ENCODE measurements around the gene CTDSP2. TPM values are rescaled to one million over a fixed set of nuclear protein-coding genes. Genes with fewer than 3 reads are reported as not detected.
A peak's percentile ranks its signal among the peaks of the same experiment; 100 is the strongest.

The CTDSP2 gene, protein sequence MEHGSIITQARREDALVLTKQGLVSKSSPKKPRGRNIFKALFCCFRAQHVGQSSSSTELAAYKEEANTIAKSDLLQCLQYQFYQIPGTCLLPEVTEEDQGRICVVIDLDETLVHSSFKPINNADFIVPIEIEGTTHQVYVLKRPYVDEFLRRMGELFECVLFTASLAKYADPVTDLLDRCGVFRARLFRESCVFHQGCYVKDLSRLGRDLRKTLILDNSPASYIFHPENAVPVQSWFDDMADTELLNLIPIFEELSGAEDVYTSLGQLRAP
- total RNA-seq (100 to 1,000 TPM in 2 of 4 donors, 10 to 100 TPM in 2; 94.3 to 116 (median 103) TPM), polyA plus RNA-seq (41.7 TPM)
- long read RNA-seq, donor 1, full-length matches to known transcripts: 25 of 105 reads
- long read RNA-seq, donor 1, partial matches to known transcripts: 3 of 105 reads
- long read RNA-seq, donor 1, other reads (novel, unspliced or antisense): 77 of 105 reads
- long read RNA-seq, donor 2, full-length matches to known transcripts: 26 of 45 reads
- long read RNA-seq, donor 2, partial matches to known transcripts: 1 of 45 reads
- long read RNA-seq, donor 2, other reads (novel, unspliced or antisense): 18 of 45 reads
- long read RNA-seq, donor 3, full-length matches to known transcripts: 10 of 121 reads
- long read RNA-seq, donor 3, partial matches to known transcripts: 17 of 121 reads
- long read RNA-seq, donor 3, other reads (novel, unspliced or antisense): 94 of 121 reads
- long read RNA-seq, donor 4, full-length matches to known transcripts: 24 of 49 reads
- long read RNA-seq, donor 4, partial matches to known transcripts: 3 of 49 reads
- long read RNA-seq, donor 4, other reads (novel, unspliced or antisense): 22 of 49 reads

DNA sequence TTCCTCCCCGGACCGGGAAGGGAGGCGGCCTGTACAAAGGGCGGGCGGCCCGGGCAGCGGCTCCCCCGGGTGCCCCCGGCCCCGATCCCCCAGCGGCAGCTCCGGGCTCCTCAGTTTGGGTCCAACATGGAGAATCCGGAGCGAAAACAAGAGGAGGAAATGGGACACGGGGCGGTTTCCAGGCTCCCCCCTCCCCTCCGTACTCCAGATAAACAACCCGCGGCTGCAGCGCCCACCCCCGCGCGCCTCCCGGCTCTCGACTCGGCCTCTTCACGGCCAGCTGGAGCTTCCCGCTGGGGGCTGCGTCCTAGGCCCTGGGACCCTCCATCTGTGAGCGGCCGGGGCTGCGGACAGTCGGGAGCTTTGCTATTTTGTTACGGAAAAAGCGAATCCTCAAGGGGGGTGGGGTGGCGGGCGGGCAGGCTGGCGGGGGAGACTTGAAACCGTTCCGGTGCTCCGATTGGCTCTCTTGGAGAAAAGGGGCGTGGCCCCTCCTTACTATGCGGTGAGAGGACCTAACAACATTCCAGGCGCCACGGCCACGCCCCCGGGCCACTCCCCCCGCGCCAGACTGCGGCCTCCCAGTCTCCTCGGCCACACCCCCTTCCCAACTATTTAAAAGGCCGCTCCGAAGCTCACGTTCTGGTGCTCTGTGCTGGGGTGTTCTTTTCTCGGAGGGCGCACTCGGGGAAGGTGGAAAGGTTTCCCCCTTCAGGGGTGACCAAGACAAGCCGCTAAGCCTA lies at the start of gene CTDSP2:
CTDSP2 (minus strand) TSS at position 153 of the 743 bp plus-strand sequence. CDS start 294 bp downstream, outside the sequence.
- no peaks in the 10 kb centered on the region for H3K9me3 ChIP-seq (ENCODE audit: control insufficient read depth, low read length)
- ATAC-seq (peak; percentile 91 to 92), DNase-seq (peak; percentile 100)
- H3K4me3 ChIP-seq (ENCODE audit: low read length): peak within 1 kb of the TSS; percentile 92
- H3K27ac ChIP-seq (ENCODE audit: low read length): peak within 1 kb of the TSS; percentile 100
- H3K27me3 ChIP-seq (ENCODE audit: control insufficient read depth, insufficient read depth): no peaks in the 10 kb centered on the region
- intact Hi-C loops (cut with DNase I): loop anchor here in 2 of 4 donors (5.0 kb wide), 2 partner anchors 46 to 51 kb away; no protein-coding TSS in a partner anchor
- H3K4me1 ChIP-seq (ENCODE audit: control insufficient read depth, insufficient read depth, low read length): peaks cover 13% of the 10 kb centered on the region
- WGBS: under 1% methylated on average over 58 of the region's 58 CpGs

DNA sequence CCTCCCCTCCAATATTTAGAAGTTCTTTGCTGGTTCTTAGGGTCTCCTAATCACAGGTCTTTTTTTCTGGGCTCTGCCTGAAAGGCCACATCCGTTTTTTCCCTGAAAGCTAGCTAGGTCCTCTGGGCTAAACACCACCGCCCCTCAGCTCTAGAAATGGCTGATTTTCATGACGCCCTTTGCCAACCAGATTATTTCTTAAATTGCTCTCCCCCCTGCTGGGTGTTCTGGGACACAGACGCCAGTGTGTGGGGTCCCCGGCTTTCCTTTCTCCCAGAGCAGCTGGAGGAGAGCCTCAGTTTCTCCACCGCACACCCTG lies 49.5 kb upstream of the CTDSP2 start:
- intact Hi-C loops (cut with DNase I): loop anchor here in 1 of 4 donors (5.0 kb wide), 2 partner anchors 49 to 64 kb away; partner anchors contain the start of gene CTDSP2
- DNase-seq: peak in 1 of 3 donors; percentile 69
- 4% methylated on average over 6 of the region's 6 CpGs for WGBS
- Histone ChIP-seq H3K4me1 (ENCODE audit: control insufficient read depth, insufficient read depth, low read length) (peaks cover 38% of the 10 kb centered on the region), H3K9me3 (ENCODE audit: control insufficient read depth, low read length) (no peaks in the 10 kb centered on the region), H3K27me3 (ENCODE audit: control insufficient read depth, insufficient read depth) (no peaks in the 10 kb centered on the region), H3K27ac (ENCODE audit: low read length) (peak overlapping the region; percentile 100), H3K4me3 (ENCODE audit: low read length) (peak overlapping the region; percentile 98)
- peak; percentile 3 for ATAC-seq

DNA sequence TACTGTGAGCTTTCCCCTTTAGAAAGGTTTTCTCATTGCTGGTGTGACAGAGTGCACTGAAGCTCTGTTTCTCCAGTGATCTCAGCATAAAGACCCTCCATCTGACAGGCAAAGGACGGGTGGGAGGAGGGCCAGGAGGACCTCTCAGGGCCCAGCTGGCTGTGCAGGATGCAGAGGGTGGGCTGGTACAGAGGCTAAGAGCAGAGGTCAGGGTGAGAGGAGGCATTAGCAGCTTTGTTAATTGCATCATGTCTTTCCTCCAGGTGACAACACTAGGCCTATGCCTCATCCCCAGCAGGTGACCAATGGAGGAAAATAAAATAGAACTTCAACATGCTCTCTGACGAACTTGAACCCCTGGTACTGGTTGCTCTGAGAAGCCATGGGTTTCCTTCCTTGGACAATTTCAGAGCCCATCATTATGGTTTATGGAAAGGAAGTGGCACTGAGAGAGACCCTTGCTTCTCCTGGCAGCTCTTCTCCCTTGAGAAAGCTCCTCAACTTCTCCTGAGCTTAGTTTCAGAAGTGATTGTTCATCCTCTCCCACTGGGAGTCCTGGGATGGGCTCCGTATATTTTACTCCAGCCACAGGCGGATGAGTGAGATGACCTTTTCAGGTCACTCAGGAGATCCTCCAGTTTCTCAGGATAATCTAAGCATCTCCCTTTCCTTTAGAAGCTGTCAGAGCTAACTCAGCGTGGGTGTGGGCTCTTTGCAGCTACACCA lies 49.0 kb upstream of the CTDSP2 start:
- H3K9me3 ChIP-seq (ENCODE audit: control insufficient read depth, low read length): no peaks in the 10 kb centered on the region
- no peaks in the 10 kb centered on the region for H3K27me3 ChIP-seq (ENCODE audit: control insufficient read depth, insufficient read depth)
- WGBS: 42% methylated on average over 5 of the region's 5 CpGs
- DNase-seq (peak in 1 of 3 donors; percentile 57), ATAC-seq (no peak)
- peak overlapping the region; percentile 100 for H3K27ac ChIP-seq (ENCODE audit: low read length)
- peaks cover 38% of the 10 kb centered on the region for H3K4me1 ChIP-seq (ENCODE audit: control insufficient read depth, insufficient read depth, low read length)
- no peak overlapping the region for H3K4me3 ChIP-seq (ENCODE audit: low read length)
- intact Hi-C loops (cut with DNase I): loop anchor here in 1 of 4 donors (5.0 kb wide), 2 partner anchors 48 to 63 kb away; partner anchors contain the start of gene CTDSP2

DNA sequence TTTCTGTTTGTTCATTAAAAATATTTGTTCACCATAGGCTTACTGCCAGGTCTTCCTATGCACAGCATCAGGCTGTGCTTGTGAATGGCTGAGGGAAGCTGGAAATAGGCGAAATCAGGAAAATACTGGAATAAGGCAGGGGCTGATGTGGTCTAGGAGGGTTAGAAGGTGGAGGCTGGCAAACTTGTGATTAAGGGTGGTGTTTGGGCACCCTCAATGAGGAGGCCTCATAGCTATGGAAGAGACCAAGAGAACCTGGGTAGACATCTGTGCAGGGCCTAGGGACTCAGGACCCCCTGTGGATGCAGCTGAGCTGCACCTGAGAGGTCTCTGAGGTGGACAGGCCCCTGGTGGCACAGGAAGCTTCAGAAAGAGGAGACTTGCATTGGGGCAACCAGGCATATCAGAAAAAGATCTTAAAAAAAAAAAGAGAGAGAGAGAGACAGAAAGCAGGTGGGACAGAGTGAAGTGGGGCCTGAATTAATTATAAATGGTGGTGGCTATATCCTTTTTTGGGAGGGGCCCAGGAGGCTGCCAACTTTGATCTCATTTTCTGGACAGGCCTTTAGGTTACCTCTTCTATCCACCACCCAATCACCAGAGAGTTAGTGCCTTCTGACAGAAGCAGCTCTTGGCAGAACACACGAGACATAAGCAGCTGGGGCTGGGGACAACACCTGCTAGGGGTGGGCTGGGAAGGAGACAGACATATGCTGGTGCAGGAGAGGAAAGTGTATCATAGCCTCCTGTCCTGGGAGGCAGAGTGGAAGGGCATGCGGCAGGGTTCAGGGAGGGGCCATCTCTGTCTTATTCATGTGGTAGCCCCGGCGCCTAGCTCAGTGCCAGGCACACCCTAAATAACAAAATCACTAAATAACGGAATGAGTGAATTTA lies 48.1 kb upstream of the CTDSP2 start:
- 58% methylated on average over 6 of the region's 6 CpGs for WGBS
- intact Hi-C loops (cut with DNase I): loop anchor here in 2 of 4 donors (5.0 kb wide), 2 partner anchors 47 to 62 kb away; partner anchors contain the start of gene CTDSP2 (in 2 of the 2)
- DNase-seq (no peak), ATAC-seq (no peak)
- peaks cover 42% of the 10 kb centered on the region for H3K4me1 ChIP-seq (ENCODE audit: control insufficient read depth, insufficient read depth, low read length)
- no peaks in the 10 kb centered on the region for H3K27me3 ChIP-seq (ENCODE audit: control insufficient read depth, insufficient read depth)
- H3K9me3 ChIP-seq (ENCODE audit: control insufficient read depth, low read length): no peaks in the 10 kb centered on the region
- peak overlapping the region; percentile 100 for H3K27ac ChIP-seq (ENCODE audit: low read length)
- no peak overlapping the region for H3K4me3 ChIP-seq (ENCODE audit: low read length)

DNA sequence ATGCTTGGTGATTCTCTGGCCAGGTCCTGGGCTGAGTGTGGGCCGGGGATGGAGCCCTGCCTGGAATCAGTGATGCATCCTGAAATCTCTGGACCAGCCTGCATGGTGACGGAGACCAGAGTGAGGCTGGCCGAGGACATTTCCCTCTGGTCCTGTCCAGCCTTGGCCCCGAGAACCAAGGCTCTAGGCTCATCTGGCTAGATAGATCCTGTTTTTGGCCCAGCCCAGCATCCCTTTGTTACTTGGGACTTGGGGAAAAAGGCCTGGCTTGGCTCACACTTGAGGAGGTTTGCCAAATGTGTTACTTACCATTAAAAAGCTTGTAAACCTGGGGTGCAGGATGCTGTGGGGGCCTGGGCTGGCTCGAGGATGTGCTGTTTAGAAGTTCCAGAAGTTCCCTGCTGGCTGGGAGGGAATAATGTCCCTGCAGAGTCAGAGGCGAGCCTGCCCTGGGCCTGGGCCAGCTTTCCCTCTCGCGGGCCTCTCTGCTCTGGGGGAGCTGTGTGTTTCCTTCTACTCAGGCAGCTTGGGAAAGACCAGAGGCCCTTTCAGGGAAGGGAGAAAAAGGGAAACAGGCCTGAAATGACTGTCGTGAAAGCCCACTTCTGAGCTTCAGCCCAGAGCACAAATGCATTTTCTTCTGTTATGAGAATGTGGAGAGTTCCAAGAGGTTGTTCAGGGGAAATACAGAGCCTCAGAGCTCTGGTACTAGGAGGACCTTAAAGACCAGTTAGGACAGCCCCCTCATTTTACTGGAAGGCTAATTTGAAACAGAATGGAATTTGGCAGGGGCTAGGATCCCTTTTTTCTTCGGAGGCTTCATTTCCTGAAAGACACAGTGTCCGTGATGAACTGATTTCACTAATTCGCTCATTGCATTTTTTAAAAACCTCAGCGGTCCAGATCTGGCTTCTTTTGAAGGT lies 47.2 kb upstream of the CTDSP2 start:
- Histone ChIP-seq H3K27ac (ENCODE audit: low read length) (peak overlapping the region; percentile 100), H3K27me3 (ENCODE audit: control insufficient read depth, insufficient read depth) (no peaks in the 10 kb centered on the region), H3K4me3 (ENCODE audit: low read length) (no peak overlapping the region), H3K4me1 (ENCODE audit: control insufficient read depth, insufficient read depth, low read length) (peaks cover 45% of the 10 kb centered on the region), H3K9me3 (ENCODE audit: control insufficient read depth, low read length) (no peaks in the 10 kb centered on the region)
- WGBS: 10% methylated on average over 13 of the region's 13 CpGs
- DNase-seq: peak; percentile 94 to 98 (median 97)
- intact Hi-C loops (cut with DNase I): loop anchor here in 1 of 4 donors (5.0 kb wide), 1 partner anchor 46 kb away; the partner anchor contains the start of gene CTDSP2
- peak; percentile 74 to 79 for ATAC-seq

DNA sequence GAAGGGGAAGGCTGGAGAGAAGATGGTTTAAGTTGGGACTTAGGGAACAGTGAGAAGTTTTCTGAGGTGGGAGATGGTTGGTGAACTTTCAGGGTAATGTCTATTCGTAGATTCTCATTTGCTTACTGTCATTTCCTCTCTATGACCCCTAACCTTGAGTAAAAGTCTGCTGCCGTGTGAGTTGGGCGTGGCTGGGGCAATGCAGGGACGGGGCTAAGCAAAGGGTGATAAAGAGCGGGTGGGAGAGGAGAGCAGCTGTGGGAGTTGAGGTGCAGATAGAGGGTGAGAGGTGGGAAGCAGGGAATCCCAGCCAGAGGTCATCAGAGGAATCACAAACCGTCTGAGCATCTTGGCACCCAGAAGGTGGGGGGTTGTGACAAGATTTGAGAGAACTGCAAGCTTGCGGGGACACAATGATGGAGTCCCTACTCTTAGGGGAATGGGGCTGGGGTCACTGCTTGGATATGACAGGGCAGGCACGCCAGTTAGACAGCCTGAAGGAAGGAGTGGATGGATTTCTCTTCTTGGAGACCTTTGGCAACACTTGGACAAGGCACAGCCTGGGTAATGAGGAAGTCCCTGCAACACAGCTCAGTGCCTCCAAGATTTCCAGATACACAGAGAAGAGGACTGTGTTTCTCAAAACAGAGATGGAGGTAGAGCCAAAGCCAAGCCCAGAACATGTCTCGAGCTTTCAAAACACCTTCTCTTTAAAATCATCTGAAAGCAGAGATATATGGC lies 45.9 kb upstream of the CTDSP2 start:
- peak in 1 of 3 donors; percentile 47 for DNase-seq
- intact Hi-C loops (cut with DNase I): loop anchor here in 1 of 4 donors (5.0 kb wide), 1 partner anchor 45 kb away; the partner anchor contains the start of gene CTDSP2
- 66% methylated on average over 9 of the region's 9 CpGs for WGBS

DNA sequence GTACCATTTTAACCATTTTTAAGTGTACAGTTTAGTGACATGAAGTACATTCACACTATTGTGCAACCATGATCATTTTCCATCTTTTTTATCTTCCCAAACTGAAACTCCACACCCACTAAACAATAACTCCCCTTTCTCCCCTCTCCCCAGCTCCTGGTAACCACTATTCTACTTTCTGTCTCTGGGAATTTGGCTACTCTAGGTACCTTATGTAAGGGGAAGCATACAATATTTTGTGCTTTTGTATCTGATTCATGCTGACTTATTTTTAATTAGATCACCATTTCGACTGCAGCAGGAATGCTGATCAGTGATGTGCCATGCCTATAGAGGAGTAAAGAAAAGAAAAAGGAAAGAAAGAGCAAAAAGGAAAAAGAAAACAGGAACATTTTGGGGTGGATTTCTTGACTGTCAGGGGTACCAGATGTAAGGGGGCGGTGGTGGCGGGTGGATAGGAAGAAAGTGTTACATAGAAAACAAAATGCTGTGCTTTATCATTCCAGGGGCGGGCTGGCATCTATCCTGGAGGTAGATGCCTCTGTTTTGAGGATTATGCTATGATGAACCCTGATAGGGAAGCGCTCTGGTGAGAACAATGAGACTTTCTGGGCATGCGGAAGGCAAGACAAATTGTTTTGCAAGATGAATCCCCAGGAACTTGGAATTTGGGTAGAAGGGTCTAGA lies 45.2 kb upstream of the CTDSP2 start:
- Histone ChIP-seq H3K9me3 (ENCODE audit: control insufficient read depth, low read length) (no peaks in the 10 kb centered on the region), H3K27me3 (ENCODE audit: control insufficient read depth, insufficient read depth) (no peaks in the 10 kb centered on the region), H3K27ac (ENCODE audit: low read length) (no peak overlapping the region), H3K4me3 (ENCODE audit: low read length) (no peak overlapping the region), H3K4me1 (ENCODE audit: control insufficient read depth, insufficient read depth, low read length) (peaks cover 46% of the 10 kb centered on the region)
- intact Hi-C loops (cut with DNase I): loop anchor here in 1 of 4 donors (5.0 kb wide), 1 partner anchor 44 kb away; the partner anchor contains the start of gene CTDSP2
- 93% methylated on average over 6 of the region's 6 CpGs for WGBS
- DNase-seq (peak in 1 of 3 donors; percentile 40), ATAC-seq (no peak)

More for the DNA sequence above, 45.9 kb upstream of the CTDSP2 start:
- Histone ChIP-seq H3K27ac (ENCODE audit: low read length) (peak overlapping the region; percentile 37), H3K4me1 (ENCODE audit: control insufficient read depth, insufficient read depth, low read length) (peaks cover 47% of the 10 kb centered on the region), H3K4me3 (ENCODE audit: low read length) (no peak overlapping the region), H3K27me3 (ENCODE audit: control insufficient read depth, insufficient read depth) (no peaks in the 10 kb centered on the region), H3K9me3 (ENCODE audit: control insufficient read depth, low read length) (no peaks in the 10 kb centered on the region)
- no peak for ATAC-seq
